Stimulated activated CD8-positive, alpha-beta memory T cell treated with anti-CD3 and anti-CD28 coated beads, Interleukin-15, amount 100 ng/mL, for 24 hours (primary cell): ENCODE measurements around the gene PFKP.

ENCODE experiments used
- DNase-seq: peaks from one replicate; pipeline ENCODE4 v3.0.0-alpha.2; 2020; ENCODE audit warnings: low read depth

Gene PFKP

DNA sequence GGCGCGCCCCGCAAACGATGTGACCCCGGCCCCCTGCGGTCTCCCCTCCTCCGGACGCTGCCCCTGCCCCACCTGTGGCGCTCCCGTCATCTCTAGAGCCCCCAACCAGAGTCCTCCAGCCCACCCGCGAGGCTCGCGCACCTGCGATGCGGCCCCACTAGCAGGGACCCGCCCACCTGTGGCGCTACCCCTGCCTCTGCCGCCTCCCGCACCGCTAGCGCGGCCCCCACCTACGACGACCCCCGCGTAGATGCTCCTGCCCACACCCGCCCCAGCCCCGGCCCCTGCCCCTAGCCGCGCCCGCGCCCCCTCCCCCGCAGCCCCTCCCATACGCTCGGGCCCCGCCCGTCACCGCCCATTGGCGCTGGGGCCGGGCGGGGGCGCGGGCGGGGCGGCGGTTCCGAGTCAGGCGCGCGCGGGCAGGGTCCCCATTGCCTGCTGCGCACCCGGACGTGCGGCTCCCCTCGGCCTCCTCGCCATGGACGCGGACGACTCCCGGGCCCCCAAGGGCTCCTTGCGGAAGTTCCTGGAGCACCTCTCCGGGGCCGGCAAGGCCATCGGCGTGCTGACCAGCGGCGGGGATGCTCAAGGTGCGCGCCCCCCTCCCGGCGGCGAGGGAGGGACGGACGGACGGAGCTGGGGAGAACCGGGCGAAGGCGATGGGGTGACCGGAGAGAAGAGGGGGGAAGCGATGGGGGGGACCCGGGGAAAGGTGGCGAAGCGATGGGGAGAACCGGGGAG is at the start of gene PFKP:
TSS of gene PFKP (plus strand) at position 431 of the 741 bp plus-strand sequence. CDS start at position 479, 48 bp downstream.
- peak; percentile 34 for DNase-seq

DNA sequence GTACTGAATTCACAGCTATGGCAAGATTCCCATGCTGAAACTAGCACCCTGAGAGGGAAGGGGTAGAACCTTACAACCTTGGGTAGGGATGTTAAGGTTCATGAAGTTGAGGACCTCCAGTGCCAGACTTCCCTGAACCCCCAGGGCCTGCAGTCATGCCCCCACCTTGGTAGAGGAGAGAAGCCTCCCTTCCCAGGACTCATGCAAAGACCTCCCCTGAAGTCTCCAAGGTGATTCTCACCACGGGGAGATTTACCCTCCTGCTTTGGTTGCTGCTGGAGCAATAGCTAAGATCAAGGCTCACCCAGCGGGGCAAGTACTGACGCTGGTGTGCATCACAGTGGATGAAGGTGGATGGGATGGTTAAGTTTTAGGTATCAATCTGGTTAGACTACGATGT is 49.1 kb upstream of the PFKP start:
- no peak for DNase-seq

DNA sequence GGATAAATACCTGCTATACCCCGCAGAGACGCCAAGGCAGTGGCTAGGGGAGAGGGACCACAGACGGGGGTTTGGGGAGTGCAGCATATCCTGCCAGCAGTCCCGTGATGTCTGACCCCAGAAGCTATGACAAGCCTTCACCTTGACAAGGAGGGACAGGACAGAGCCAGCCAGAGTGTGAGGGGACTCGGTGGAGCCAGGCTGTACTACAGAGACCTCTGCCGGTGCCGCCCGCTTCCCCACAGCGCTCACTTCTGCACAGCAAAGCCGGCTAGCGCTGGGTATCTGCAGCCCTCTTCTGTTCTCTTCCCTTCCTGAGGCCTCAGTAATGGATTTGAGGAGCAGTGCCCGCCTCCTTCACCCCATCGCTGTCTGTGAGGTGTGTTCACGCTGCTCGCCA is 47.0 kb upstream of the PFKP start:
- DNase-seq, result no peak

DNA sequence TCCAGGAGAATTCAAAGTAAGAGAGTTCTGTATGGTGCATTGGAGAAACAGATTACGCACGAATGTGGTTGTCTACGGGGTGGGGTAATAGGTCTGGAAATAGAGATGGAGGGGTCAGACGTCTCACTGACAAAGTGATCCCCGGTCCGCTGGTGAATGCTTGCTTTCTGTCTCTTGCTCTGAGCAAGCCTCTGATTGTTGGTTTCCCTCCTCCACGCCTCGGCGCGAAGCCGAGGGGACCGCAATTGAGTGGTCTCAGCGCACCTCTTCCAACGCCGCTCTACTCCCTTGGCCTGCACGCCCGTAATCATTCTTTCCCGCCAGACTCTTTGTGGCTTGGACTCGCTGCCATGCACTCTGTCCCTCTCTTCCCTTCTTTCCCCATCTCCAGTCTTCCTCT is 46.5 kb upstream of the PFKP start:
- no peak for DNase-seq

DNA sequence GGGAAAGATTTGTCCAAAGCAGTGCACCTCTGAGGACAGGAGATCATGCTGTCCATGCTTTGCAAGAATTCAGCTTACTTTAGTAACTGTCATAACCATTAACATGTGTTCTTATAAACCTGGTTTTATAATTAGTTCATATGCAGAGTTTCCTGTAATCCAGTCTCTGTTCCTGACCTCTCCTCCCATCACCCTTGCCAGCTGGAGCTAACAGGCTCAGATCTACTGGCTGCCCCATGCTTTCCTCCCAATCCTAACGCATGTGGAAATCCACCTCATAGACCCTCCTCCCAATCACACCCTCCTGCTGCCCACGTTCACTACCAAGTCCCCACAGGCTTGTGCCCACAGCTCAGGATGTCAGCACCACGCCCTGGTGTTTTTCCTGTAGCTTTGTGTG is 45.3 kb upstream of the PFKP start:
- DNase-seq, result no peak

DNA sequence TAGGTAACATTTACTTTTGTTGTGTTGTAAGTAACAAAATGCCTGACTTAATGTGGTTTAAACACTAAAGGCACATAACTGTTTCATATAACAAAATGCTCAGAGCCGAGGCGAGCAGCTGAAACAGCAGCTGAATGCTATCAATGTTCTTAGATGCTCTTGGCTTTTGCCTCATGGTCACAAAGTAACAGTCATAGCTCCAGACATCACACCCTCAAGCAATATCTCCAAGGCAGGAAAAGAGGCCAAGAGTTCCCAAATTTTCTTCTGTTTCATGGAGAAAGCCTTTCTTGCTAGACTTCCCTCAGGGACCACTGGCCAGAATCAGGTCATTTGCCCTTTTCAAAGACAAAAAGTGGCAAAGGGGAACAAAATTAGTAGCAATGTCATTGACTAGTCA is 43.5 kb upstream of the PFKP start:
- DNase-seq, result no peak

DNA sequence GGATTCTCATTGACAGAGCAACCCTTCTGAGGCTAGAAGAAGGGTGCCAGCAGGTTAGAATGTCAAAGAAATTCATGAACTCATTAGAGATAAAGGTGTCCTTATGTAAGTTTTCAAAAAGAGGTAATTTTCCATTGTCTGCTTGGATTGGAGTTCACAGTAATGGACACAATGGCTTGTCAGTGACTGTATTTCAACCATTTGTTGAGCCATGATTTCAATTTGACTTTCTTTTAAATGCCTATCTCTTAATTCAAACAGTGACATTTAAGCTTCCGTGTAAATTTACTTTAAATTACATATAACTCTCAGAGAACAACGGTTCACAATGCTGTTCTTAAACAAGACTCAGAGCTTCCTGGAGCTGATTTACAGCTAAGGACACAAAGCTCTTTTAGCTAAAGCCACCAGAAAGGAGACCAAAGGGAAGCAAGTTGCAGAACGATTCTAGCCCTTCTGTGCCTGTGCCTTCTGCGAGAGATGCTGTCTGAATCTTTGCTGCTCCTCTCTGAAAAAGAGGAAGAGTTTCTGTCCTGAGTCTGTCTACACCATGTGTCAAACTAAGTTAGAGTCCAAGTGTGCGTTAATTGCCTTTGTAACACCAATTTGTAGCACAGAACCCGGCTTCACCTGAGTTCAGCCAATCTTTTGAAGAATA is 42.2 kb upstream of the PFKP start:
- DNase-seq, result no peak

DNA sequence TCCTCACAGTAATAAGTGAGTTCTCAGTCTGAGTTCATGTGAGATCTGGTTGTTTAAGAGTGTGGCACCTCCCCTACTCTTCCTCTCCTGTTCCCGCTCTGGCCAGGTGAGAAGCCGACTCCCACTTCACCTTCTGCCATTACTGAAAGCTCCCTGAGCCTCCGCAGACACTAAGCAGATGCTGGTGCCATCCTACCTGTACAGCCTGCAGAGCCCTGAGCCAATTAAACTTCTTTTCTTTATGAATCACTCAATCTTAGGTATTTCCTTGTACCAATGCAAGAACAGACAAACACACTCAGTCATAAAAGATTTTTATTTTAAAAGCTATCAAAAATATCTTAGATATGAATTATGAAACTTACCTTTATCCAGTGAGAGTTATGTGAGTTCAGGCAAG is 39.5 kb upstream of the PFKP start:
- no peak for DNase-seq

DNA sequence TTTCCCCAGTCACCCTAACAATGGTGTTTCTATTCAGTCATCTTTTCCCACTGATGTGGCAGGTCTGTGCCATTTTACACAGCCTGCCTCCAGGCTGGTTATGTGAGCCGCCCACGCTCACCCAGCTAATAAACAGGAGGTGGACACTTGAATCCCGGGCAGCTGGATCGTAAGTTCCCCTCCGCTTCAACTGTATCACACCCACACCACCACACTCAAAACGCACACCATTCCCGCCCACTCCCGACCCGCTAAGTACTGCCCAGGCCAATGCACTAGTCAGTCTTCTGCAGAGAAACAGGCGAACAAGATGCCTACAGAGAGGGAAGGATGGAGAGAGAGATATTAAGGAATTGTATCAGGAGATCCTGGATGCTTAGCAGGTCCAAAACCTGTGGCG is 38.9 kb upstream of the PFKP start:
- no peak for DNase-seq

DNA sequence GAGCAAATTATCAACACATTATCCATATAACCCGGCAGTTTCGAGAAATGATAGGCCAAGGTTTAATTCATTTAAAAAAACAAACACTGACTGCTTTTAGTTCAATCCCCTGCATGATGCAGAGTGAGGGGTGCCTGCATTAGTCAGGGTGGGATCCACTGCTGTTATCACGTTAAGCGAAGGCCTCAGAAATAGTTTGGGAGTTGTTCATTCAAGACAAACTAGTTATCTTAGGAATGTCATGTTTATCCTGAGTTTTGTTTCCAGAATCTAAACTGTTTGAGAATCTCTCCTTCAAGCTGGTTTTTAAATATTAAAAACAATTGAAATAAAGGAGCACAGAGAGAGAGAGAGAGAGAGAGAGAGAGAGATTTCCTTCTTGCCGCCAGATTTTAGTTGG is 36.6 kb upstream of the PFKP start:
- no peak for DNase-seq

DNA sequence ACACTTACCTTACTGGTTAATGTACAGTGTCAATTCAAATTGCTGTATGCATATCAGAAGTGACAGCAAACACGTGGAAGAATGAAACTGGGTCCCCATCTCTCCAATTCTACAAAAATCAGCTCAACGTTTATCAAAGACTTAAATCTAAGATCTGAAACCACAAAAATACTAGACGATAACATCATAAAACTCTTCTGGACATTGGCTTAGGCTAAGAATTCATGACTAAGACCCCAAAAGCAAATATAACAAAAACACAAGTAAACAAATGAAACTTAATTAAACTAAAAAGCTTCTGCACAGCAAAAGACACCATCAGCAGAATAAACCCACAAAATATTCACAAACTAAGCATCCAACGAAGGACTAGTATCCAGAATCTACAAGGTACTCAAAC is 35.9 kb upstream of the PFKP start:
- DNase-seq, result no peak

DNA sequence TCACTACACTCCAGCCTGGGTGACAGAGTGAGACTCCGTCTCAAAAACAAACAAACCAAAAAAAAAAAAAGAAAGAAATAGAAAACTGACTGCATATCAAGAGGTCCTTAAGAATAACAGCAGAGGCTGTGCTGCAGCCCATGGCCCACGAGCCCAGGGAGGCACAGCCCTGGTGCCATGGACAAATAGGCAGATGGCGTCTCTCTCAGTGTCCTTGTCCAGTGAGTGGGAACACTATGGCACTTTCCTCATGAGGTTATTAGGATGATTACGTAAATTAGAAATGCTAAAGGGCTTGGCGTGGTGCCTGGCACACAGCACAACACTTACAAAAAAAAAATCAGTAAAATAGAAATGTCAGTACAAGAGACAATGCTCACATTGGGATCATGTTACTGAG is 33.4 kb upstream of the PFKP start:
- no peak for DNase-seq

DNA sequence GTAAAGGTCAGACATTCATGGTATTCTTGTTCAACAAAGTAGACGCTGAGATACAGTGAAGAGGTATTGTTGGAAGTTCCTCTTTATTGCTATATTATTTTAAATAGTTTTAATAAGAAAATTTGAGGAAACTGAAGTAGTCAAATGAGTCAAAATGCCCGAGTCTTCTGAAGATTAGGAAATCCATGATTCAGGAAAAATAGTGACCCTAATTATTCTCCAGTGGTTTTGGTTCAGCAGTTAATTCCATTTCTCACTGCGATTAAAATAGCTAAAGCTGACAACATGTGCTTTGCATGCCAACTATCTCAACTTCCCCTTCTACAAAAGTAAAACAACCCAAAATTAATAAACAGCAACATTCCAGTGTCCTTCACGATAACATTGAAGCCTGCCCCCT is 32.7 kb upstream of the PFKP start:
- DNase-seq, result no peak

DNA sequence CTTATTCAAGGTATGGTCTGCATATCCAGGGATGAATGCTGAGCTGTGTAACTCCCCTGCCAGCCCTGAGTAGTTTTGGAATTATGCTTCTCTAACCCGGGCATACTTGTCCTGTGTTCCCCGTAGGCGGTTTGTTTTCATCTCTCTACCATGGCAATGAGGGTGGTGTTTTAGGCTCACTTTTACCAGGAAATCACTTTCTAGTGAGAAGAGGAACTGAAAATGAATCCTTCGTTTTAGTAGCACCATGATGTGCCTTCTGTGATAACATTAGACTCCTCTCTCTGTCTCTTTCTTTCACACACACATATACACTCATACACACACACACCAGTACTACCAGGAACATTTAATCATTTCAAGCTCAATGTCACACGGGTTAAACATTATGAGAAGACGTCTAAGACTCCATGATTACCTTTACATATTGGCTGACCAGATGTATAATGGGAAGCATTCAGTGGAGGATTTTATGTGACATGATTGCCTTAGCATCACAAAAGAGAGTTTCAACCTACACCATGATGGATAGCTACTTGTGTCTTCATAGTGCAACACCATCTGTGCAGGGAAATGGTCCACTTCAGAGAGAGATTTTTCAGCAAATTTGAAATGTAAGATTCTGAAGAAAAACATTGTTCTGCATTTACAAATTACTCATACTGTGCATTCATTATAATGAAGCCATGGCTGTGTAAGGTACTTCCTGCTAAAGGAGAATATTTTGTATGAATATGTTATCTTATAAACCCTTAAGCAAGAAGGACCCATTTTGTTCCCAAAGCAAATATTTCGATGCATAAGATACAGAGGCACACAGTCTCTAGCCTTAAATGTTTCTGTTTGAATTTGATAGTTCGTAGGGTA is 31.0 kb upstream of the PFKP start:
- DNase-seq, result no peak

DNA sequence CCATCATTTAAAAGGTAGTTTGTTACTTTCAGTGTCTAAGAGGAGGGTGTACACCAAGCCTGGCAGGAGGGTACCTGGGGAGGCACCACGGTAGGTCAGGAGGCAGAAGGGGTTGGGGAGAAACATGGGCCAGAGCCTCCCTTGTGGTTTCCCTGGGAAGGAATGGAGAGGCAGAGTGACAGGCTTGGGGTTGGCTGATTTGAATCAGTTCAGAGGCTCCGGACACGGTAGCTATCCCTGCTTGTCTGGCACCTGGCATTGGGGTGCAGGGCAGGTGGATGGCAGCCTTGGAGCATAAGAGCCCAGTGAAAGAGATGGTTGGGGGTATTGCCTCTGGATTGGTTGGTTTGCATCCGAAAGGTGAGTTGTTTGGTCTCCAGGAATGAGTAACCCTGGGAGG is 30.2 kb upstream of the PFKP start:
- no peak for DNase-seq

DNA sequence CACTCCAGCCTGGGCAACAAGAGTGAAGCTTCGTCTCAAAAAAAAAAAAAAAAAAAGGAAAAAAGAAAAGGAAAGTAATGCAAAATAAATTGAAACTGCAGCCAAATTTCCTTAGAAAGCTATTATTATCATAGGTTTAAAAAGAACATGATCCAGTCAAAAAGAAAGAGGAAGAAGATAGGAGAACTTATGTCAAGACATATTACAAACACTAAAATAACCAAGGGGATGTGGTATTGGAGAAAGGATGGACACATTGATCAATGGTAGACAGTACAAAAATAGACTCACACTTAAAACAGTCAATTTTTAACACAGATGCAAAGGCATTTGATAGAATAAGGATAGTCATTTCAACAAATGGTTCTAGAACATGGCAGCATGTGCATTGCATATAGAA is 27.3 kb upstream of the PFKP start:
- DNase-seq, result no peak

DNA sequence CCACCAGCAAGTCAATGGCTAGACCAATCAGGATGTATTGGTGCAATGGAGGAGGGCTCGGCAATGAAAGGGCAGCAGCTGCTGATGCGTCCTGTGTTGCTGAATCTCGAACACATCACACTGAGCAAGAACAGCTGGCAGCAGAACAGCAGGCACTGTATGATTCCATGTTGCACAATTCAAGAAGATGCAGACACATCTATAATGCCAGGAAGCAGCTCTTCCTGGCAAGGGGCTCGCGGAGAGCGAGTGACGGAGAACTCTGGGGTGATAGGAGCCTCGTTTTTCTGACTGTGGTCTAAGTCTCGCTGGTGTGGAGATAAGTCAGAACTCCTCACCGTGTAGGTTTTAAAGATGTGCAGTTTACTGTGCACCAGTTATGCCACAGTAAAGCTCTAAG is 24.8 kb upstream of the PFKP start:
- no peak for DNase-seq

DNA sequence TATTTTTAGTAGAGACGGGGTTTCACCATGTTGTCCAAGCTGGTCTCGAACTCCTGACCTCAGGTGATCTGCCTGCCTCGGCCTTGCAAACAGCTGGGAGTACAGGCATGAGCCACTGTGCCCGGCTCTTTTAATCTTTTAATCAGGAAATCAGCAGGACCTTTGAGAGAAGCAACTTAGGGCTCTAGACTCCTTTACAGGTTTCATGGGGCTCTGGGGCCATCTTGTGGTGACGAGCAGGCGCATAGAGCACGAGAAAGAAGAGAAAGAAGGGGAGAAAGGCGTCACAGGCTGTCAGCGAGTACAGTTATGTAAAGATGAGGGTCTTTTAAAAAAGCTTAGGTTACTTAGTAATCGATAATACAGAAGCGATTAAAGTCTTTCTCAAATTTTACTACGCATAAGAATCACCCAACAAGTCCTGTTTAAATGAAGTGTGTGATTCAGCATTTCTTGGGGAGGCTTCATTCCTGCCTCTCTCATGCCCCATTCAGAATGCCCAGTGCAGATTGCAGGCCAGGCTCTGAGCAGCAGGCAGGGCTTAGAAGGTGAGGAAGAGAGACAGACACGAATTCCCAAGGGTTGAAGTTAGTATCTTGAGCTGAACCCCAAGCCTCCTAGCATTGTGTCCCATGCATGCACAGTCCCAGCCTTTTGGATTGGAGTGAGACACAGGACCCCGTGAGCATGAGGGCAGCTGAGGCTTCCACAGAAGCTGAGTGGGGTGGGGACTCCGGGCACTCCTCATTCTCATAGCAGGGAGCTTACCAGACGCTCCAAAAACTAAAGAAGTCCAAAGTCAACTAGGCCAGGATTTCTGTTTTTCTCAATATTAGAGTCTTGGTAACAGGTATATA is 23.6 kb upstream of the PFKP start:
- DNase-seq, result no peak

DNA sequence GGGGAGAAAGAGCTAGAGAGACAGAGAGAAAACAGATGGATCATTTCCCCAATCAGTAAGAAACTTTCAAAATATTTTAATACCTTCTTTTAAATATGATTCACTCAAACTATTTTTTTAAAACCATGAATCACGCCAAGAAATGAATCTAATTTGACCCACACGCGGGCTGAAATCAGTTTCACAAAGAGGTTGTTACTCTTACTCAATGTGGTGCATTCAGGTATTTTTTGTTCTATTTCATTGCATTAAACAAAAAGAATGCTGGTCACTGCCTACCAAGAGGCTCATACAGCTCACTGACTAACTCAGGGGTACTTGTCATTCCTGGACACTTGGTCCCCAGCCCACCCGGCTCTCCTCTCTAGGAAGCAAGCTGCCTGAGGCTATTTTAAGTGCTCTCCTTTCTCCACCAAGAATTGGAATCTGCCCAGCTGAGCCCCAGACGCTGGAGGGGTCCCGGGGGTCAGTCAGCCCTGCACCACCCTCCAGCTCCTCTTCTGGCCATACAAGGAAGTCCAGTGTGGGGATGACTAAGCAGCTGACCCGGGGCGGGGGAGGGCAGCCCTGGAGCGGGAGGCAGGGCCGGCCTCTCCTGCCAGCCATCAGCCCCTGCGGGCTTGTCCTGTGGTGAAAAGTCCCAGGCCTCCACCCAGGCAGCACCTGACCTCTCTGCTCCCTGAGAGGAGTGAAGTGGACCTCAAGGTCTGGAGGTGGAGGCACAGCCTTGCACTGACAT is 21.7 kb upstream of the PFKP start:
- DNase-seq, result no peak

DNA sequence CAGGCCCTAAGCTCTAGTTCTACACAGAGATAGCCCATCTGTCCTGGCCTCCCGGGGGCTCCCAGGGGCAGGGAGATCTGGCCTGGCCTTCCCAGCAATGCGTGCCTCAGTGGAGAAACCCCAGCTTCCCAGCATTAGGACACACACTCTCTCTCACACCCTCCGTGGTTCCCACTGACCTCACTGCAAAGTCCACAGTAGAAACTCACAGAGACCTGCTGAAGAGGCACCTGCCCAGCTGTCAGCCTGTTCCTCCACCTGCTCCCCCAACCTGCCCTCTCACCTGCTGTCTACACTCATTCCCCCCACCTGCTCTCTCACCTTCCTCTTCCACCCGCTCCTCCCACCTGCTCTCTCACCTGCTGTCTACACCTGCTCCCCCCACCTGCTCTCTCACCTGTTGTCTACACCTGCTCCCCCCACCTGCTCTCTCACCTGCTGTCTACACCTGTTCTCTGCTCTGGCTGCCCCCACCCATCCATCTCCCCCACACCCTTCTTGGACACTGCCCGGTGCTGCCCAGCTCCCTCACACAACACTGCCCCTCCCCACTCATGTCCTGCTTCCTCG is 21.1 kb upstream of the PFKP start:
- DNase-seq, result no peak

DNA sequence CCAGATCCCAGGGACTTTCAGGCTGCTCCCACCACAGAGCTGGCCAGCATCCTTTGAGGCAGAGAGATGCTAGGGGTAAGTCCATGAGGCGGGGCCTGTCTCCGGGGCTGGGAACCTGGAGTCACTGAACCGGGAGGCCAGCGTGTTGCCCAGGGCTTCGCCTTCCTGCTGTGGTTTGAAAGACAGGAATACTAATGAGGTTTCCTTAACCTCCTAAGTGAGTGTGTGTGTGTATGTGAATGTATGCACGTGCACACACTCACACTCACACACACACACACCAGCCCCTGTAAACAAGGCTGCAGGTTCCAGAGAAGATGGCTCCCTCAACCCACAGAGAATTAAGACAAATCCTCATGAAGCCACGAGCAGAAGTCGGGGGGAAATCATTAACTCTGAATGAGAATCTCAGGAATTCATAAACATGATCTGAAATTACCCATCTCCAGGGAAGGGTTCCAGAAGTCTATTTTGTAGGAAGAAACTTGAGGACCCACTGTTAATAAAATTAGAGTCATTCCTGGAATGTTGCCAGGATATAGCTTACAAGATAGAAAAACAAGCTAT is 20.3 kb upstream of the PFKP start:
- DNase-seq, result no peak
